GM04503 (cell line): ENCODE data around the gene KRT28.
"Not testable (repeated sequence)": the region's sequence is repeated elsewhere in the genome, so short reads cannot be mapped to it uniquely, and the experiment has no call there.

Source experiments
- DNase-seq: peaks from one replicate; pipeline ENCODE4 v3.0.0-alpha.2; 2012; ENCODE audit warnings: low read depth

KRT28 gene

DNA sequence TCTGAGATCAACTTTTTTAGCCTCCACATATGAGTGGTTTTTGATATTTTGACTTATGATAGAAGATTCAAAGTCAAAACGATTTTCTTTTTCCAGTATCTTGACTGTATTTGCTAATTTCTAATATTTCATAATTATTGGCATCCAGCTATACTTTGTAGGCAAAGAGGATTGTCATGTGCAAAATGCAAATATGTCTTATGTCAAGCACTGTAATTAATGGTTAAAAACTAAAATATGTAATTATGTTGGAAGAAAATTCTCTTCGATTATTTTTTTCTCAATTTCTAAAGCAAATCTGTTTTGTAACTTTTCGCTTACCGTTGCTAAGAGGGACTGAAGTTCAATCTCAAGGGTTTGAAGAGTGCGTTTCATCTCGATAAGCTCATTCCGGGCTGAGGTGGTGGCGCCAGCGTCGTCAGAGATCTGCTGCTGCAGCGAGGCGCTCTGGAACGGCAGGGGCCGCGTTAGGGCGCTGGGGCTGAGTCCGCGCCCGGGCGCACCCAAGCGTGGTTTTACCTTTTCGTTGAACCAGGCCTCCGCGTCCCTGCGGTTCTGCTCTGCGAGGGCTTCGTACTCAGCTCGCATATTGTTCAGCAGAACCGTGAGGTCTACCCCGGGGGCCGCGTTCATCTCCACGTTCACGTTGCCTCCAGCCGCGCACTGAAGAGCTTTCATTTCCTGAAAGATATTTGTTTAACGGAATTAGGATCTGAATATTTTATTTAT is 20.4 kb downstream of the KRT28 start:
- DNase-seq, result no peak

DNA sequence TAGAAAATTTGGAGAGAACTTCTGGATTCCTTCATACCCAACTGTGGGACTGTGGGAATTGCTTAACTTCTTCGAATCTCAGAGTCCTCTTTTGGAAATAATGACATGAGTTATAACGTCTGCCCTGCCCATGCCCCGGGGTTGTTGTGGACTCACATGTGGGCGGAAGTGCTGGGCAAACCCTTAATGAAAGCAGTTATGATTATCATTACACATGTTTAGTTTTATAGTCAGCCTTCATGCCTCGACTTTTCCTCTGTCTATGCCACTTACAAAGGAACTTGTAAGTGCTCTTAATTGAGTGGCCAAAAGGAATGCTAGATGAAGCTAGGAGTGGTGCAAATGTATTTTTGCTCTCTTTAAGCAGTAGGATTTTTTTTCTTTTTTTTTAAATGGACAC is 21.3 kb downstream of the KRT28 start:
- no peak for DNase-seq

DNA sequence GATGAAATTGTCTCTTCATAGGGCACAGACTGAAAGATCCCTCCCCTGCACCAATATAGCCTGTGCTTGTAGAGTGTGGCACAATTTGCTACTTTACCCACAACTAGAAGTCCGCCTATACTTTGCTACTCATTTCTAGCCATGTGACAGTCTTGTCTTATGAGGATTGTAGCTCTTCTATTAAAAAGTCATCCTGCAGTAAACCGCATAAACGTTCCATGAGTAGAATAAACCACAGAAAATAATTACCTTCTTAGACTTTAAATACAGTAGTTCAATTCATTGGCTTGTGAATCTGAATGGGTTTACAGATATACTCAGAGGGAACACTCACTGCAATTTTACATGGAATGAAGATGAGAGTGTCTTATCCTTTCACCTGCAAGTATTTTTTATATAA is 21.8 kb downstream of the KRT28 start:
- no peak for DNase-seq

DNA sequence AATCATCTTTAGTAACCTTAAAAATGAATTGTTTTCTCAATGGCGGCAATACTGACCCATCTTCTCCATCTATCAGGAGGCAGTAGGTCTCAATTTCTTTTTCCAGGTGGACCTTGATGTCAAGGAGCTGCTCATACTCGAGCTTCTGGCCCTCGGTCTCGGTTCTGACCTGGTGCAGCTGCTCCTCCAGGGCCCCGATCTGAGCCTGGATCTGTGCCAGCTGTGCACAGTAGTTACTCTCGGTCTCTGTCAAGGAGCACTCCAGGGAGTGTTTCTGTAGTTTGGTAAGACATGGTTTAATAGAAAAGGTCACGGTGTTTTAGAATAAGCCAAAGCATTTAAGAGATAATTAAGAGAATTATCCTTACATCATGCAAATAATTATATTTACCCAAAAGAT is 22.3 kb downstream of the KRT28 start:
- DNase-seq, result no peak

DNA sequence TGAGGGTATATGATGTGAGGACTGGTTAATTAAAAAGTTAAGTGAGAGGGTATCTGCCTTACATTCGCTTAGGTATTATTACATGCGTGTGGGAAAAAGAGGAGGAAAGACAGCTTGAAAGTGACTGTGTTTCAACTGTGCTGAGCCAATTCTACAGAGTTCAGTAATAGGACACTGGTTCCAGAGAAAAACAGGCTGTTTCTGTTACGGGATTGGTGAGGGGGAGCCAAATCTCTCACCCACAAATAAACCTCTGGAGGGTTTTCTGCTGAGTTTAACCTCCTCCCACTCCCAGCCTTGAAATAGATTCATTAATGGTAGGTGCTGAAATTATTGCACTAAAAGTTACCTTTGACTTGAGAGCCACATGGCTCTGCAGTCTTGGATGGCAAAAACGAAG is 23.8 kb downstream of the KRT28 start:
- DNase-seq, result no peak

DNA sequence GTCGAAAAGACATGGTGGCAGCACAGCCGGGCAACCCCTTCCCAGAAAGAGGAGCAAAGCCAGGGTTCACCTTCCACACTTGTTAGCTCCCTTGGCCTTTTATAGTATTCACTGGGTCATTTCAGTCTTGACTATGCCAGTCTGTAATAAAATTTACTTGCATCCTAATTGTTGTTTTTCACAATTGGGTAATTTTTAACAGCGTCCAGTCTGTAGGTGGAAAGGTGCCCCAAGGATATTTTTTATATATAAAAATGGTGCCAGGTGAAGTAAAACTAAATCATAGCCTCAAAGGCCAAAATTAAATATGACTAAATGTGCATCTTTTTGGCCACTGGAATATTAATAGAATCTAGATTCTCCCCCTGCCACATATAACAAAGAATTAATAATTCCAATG is 27.7 kb downstream of the KRT28 start, which contains the start of gene KRT26:
Gene KRT26 (minus strand): TSS at position 101 of the 400 bp plus-strand sequence. CDS start 88 bp downstream, at position 13.
- no peak for DNase-seq

DNA sequence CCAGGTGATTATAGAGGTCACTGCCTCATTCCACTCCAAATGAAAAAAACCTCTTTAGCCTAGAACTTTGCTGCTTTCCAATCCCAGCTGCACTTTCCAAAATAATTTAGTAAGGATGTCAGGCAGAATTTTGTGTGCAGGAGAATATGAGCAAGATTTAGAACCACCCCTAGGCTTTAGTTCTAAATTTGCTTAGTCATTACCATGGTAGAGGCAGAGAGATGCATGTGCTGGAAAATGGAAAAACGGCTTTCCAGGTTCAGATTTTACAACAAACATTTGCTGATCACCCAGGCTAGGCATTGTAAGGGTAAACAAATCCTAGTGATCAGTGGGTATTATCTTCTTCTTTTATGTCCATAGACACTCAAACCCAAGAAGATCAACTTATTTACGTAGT is 34.1 kb downstream of the KRT28 start:
- no peak for DNase-seq

DNA sequence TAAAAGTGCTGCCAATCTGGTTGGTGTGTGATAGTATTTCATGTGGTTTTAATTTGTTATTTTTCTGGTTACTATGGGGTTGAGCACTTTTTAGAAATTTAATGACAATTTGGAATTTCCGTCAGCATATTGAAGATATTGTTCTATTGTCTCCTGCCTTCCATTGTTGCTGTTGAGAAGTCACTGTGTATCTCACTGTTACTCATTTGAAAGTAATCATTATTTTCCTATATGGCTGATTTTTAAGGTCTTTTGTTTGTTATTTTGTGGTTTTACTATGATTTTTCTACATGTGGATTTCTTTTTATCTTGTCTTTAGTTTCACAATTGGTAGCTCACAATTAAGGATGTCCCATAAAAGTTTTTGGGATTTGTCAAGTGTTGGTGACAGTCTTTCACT is 36.0 kb downstream of the KRT28 start:
- DNase-seq, result no peak

DNA sequence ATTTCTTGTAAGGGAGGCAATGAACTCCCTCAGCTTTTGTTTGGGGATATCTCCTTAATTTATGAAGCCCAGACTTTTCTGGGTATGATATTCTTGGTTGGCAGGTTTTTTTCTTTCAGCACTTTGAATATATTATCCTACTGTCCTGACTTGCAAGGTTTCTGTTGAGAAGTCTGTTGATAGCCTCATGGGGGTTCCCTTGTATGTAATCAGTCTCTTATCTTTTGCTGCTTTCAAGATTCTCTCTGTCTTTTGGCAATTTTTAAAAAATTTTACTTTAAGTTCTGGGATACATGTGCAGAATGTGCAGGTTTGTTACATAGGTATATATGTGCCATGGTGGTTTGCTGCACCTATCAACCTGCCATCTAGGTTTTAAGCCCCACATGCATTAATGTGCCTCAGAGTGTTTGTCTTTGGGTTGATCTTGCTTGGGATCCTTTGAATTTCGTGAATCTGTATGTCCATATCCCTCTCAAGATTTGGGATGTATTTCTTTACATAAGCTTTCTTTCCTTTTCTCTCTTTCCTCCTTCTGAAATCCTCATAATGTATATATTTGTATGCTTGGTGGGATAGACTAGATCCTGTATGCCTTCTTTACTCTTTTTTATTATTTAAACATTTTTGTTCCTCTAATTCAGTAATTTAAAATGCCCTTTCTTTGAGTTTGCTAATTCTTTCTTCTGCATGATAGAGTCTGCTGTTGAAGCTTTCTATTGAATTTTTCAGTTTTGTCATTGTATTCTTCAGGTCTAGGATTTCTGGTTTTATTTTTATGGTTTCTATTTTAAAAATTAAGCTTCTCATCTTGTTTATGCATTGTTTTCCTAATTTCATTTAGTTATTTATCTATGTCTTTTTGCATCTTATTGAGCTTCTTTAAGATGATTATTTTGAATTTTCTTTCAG is 39.4 kb downstream of the KRT28 start:
- no peak for DNase-seq

DNA sequence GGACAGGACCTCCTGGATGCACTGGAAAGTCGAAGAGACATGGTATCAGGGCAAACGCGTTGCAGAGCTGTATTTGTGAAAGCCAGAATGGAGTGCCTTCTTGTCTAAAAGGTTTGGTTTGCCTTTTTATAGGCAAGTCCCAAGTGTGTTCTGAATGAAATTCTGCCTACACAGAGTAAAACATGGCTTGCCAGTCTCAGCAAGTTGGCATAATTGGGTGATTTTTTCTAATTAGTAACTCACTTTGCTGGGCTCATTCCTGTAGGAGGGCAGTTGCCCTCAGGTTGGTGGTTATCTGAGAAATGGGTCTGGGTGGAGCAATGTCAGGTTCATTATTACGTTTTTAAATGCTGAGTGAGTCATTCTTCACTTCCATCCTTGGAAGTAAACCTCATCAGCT is 44.5 kb downstream of the KRT28 start, which contains the start of gene KRT25:
Gene KRT25 (minus strand): TSS at position 101 of the 400 bp plus-strand sequence. CDS start 60 bp downstream, at position 41.
- DNase-seq, result no peak

DNA sequence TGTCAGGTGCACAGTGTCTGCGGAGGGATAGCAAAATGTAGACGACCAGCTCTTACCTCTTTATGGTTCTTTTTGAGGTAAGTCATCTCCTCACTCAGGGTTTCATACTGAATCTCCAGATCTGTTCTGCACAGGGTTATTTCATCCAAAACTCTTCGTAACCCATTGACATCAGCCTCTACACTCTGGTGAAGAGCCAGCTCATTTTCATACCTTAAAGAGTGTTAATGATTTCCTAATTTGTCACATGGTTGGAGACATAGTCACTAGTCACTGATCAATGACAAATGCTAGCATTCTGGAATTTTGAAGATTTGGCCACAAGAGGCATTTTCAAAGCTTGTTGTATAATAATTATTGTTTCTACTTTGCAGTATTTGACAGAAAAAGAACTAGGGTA is 46.0 kb downstream of the KRT28 start:
- no peak for DNase-seq

DNA sequence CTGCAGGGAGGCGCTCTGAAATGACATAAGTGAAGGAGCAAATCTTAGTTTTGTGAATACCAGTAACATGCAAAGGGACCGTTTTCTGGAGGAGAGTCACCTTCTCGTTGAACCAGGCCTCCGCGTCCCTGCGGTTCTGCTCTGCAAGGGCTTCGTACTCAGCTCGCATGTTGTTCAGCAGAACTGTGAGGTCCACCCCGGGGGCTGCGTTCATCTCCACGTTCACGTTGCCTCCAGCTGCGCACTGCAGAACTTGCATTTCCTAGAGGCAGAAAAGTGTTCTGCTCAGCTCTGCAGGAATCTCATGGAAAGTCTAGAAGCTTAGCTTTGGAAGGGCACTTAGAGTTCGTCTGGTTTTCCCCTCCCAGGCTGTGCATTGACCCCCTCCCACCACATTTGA is 48.7 kb downstream of the KRT28 start:
- DNase-seq, result no peak

DNA sequence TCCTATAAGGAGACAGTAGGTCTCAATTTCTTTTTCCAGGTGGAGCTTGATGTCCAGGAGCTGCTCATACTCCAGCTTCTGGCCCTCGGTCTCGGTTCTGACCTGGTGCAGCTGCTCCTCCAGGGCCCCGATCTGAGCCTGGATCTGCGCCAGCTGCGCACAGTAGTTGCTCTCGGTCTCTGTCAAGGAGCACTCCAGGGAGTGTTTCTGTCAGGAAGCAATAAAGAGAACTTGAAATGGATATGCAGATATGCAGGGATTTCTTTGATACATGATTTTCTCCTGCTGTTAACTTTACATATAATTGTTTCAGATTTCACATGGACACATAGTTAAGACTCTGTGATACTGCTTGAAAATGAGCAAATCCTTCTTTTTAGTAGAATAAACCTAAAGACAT is 49.4 kb downstream of the KRT28 start:
- DNase-seq, result no peak

DNA sequence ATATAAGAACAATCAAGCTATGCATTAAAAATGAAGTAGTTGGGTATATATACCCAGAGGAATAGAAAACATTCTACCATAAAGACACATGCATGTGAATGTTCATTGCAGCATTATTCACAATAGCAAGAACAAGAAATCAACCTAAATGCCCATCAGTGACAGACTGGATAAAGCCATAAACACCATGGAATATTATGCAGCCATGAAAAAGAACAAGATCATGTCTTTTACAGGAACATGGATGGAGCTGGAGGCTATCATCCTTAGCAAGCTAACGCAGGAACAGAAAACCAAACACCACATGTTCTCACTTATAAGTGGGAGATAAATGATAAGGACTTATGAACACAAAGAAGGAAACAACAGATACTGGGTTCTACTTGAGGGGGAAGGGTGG is 51.1 kb downstream of the KRT28 start:
- DNase-seq, result not testable (repeated sequence)
